Measurements from ENCODE around the gene ZC3H13.

DNA sequence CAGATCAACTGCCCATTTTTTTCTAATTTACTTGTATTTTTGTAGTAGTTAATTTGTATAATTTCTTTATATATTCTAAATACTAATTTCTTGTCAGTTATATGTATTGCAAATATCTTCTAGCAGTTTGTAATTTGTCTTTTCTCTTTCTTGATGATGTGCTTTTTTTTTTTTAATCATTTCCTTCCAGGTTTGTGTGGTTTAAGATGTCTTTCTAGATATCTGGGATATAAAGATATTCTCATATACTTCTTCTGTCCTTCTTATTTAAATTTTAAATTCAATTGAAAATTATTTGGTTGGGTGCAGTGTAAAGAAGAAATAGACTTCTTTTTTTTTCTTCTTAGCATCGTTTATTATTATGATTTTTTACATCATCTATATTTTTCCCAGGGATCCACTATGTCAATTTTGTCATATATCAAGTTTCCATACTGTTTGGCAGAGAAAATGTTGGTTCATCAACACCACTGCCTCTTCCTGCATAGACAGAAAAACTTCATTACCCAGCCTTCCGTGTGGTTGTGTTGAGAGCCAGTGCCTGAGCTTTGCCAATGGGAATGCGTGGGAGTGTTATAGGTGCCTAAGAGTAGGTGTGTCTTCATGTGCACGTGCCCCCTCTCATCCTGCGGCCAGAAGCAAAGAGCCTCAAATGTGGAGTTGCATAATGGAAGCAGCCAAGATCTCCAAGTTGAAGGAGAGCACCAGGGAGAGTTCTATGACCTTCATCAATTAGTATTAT lies 36.4 kb upstream of the ZC3H13 start:
- TF ChIP-seq, protein P1, sequence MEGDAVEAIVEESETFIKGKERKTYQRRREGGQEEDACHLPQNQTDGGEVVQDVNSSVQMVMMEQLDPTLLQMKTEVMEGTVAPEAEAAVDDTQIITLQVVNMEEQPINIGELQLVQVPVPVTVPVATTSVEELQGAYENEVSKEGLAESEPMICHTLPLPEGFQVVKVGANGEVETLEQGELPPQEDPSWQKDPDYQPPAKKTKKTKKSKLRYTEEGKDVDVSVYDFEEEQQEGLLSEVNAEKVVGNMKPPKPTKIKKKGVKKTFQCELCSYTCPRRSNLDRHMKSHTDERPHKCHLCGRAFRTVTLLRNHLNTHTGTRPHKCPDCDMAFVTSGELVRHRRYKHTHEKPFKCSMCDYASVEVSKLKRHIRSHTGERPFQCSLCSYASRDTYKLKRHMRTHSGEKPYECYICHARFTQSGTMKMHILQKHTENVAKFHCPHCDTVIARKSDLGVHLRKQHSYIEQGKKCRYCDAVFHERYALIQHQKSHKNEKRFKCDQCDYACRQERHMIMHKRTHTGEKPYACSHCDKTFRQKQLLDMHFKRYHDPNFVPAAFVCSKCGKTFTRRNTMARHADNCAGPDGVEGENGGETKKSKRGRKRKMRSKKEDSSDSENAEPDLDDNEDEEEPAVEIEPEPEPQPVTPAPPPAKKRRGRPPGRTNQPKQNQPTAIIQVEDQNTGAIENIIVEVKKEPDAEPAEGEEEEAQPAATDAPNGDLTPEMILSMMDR (conservative IDR thresholded peaks at IDR 0.05; ENCODE audit: low read depth, low read length) = no peak
- no peak for TF ChIP-seq EZH2 (IDR thresholded peaks at IDR 0.05; ENCODE audit: borderline replicate concordance, low read depth, low read length, poor library complexity, severe bottlenecking)

All from A673 (cell line).